Glomerular visceral epithelial cell (primary cell): ENCODE data around the gene OR8H3.
"Not testable (repeated sequence)": the region's sequence is repeated elsewhere in the genome, so short reads cannot be mapped to it uniquely, and the experiment has no call there.

ENCODE experiments used
- DNase-seq: peaks from one replicate; pipeline ENCODE4 v3.0.0-alpha.2; 2016; ENCODE audit errors: extremely low spot score

Gene OR8H3, protein sequence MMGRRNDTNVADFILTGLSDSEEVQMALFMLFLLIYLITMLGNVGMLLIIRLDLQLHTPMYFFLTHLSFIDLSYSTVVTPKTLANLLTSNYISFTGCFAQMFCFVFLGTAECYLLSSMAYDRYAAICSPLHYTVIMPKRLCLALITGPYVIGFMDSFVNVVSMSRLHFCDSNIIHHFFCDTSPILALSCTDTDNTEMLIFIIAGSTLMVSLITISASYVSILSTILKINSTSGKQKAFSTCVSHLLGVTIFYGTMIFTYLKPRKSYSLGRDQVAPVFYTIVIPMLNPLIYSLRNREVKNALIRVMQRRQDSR

DNA sequence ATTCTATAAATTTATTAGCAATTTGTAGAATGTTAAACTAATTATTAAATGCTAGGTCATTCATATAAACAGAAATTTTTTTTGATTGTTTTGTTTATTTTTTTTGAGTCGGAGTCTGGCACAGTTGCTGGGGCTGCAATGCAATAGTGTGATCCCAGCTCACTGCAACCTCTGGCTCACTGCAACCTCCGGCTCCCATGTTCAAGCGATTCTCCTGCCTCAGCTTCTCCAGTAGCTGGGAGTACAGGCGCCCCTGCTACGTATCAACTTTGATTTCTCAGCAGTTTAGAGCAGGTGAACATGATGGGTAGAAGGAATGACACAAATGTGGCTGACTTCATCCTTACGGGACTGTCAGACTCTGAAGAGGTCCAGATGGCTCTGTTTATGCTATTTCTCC is at the start of gene OR8H3:
TSS of gene OR8H3 (plus strand) at position 301 of the 400 bp plus-strand sequence. CDS start at position 301, 0 bp downstream.
- DNase-seq: no peak

DNA sequence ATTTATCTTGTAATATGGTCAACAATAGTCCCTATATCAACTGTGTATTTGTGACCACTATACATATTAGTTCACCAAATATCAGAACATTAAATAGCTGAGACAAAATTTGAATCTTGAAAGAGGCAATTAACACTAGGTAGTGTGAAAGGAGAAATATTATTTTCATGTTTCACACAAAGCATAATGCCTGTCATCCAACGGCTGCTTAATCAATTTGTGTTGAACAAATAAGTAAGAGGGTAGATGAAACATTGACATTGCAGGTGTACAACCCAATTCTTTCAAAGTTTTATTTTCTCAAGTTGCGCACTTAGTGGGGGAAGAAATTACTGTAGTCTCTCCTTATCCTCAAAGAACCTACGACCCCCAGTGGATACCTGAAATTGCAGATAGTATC is 32.5 kb upstream of the OR8H3 start:
- no peak for DNase-seq

DNA sequence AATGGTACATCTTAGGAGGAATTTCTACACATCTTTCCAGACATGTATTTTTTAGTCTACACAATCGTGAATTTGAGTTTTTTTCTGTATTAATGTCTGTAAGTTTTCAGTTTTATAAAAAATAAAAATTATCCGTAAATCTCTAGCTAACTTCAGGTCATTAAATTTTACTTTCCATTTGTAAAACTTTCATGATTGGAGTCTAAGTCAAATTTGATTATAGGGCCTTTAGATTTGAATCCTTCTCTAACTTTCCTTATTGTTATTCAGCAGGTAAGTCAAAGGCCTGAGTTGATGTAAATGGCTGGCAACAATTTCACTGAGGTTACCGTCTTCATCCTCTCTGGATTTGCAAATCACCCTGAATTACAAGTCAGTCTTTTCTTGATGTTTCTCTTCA is 29.2 kb upstream of the OR8H3 start, which contains the start of gene OR8I2:
TSS of gene OR8I2 (plus strand) at position 301 of the 400 bp plus-strand sequence. CDS start at position 301, 0 bp downstream.
- DNase-seq: no peak

DNA sequence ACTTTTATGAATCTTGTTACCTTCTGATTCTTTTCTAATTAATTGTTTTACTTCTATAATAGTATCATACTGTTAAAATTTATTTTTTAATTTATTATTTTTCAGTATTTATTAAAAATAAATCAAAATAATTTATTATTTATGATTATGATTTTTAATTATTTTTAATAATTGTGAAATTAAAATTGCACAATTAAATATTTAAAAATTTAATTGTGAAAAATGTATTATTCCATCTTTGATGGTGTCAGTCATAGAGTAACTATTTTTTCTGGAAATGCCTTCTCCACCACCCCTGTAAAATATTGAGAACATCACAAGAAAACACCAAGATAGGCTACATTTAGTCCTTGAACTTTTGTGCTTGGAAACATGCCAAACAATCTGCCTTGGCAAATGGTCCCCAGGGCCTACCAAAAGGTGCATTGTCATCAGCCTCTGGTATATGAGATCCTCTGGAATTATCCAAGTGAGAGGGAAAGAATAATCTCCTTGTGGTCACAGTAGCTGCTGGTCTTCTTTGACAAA is 18.9 kb upstream of the OR8H3 start, which contains the start of gene OR8H2:
TSS of gene OR8H2 (plus strand) at position 478 of the 528 bp plus-strand sequence. CDS start 1,356 bp downstream, outside the sequence.
- no peak for DNase-seq

DNA sequence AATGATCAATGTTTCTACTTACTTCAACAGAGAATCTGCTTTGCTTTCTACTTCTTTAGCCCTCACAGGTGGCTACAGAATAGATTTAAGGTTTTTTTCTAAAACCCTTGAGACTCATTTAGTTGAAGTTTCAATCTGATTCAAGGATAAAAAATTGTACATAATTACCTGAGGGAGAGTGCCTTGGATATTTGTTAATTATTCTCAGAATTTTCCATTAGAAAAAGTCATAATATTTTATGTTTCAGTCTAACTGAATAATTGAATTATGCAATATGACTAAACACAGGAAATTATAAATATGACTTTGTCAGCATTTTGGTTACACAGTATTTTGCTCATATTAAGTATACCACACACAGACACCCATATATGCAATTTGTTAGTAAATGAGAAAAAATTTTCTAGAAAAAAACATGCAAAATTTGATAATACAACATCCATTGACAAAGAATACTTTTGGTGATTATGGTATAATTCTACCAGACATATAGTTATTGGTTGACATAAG is 18.0 kb downstream of the OR8H3 start, which contains the start of gene OR8J3:
TSS of gene OR8J3 (minus strand) at position 51 of the 511 bp plus-strand sequence. CDS start 2,483 bp downstream, outside the sequence.
- DNase-seq: no peak

DNA sequence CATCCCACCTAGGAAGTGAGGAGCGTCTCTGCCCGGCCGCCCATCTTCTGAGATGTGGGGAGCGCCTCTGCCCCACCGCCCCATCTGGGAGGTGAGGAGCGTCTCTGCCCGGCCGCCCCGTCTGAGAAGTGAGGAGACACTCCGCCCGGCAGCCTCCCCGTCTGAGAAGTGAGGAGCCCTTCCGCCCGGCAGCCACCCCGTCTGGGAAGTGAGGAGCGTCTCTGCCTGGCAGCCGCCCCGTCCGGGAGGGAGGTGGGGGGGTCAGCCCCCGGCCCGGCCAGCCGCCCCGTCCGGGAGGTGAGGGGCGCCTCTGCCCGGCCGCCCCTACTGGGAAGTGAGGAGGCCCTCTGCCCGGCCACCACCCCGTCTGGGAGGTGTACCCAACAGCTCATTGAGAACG is 21.5 kb downstream of the OR8H3 start:
- DNase-seq: not testable (repeated sequence)

DNA sequence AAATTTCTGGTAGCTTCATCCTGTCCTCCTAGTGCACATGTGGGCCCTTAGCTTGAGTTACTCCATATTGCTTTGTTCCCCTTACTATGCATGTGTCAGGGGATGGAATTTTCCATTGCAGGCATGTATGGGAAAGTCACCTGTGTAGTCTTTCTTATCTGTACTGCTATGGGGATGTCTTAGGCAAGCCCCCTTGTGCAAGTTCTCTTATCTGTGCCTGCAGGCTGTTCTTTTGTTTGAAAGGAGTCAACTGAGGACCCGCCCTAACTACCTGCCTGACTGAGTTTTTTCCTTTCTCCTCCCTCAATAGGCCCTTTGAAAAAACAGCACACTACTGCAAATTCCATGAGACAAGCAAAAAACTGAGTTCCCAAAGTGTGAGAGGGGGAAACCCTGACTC is 29.2 kb downstream of the OR8H3 start:
- no peak for DNase-seq

- no peak for DNase-seq
These were observed 30.2 kb downstream of the OR8H3 start for GRCh38 chr11:56152333-56152732.

DNA sequence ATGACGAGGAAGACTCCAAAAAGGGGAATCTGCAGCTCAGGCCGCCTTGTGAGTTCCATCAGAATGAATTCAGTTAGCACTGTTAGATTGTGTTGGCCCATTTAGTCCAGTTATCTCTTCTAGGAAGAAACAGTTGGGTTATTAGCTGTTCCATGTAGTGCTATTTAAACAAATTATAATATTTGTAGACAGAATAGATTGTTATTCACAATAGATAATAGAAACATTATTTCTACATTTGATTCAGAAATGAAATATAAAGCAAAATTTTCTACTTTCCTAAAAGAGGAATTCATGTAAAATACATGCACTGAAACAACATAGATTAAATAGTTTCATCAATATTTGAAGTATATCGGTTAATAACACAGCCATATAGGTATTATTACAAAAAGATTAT is 38.0 kb downstream of the OR8H3 start, which contains the start of gene OR8K5:
TSS of gene OR8K5 (minus strand) at position 101 of the 400 bp plus-strand sequence. CDS start at position 101, 0 bp downstream.
- no peak for DNase-seq

DNA sequence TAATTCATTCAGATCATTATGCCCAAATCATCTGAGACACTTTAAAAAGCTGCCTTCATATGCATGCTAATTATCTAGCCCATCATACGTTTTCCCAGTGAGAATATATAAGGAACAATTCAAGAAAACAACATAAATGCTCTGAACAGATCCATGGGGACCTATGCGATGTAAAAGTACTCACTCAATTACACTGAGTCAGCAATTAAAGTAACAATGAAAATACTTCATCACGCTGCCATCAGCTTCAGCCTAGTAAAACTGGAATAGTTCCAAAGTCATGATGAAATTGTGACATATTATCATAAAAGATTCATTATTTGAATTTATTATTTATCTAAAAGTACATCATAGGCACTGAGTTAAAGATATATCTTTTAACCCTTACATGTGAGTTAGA is 41.6 kb downstream of the OR8H3 start:
- DNase-seq: no peak

GRCh38 chr11:56172256-56172830 is 50.2 kb downstream of the OR8H3 start:
- no peak for DNase-seq
